GM13977 (cell line): ENCODE measurements around the gene TMIE.

Experiments
- DNase-seq: peaks from one replicate; pipeline ENCODE4 v3.0.0; 2012; ENCODE audit warnings: low spot score
- CTCF ChIP-seq: IDR thresholded peaks from 2 replicates; pipeline ENCODE4 v1.5.1; 2012; ENCODE audit warnings: mild to moderate bottlenecking, control low read depth; ENCODE audit not compliant: insufficient read depth; ENCODE audit errors: extremely low read depth, missing control alignments
- in situ Hi-C: fragments of 300-500 bp; cut with MboI; formaldehyde crosslinking; loops from one replicate; pipeline ENCODE4 v1.12.0; 2022; ENCODE audit warnings: low sequenced_read_pairs, low pct_unique_long_range_greater_than_20kb, mixed read lengths, inconsistent platforms; ENCODE audit not compliant: unreplicated experiment

TMIE gene

GRCh38 chr3:46677411-46677726 is 23.8 kb upstream of the TMIE start:
- in situ Hi-C loops: no loop called here
- DNase-seq: no peak
- no peak for TF ChIP-seq CTCF

- TF ChIP-seq CTCF: no peak
- no peak for DNase-seq
- in situ Hi-C loops: no loop called here
Measured at GRCh38 chr3:46678280-46678679, 22.9 kb upstream of the TMIE start.

GRCh38 chr3:46679681-46680080 is 21.5 kb upstream of the TMIE start:
- no peak for TF ChIP-seq CTCF
- in situ Hi-C loops: no loop called here
- DNase-seq: no peak

DNA sequence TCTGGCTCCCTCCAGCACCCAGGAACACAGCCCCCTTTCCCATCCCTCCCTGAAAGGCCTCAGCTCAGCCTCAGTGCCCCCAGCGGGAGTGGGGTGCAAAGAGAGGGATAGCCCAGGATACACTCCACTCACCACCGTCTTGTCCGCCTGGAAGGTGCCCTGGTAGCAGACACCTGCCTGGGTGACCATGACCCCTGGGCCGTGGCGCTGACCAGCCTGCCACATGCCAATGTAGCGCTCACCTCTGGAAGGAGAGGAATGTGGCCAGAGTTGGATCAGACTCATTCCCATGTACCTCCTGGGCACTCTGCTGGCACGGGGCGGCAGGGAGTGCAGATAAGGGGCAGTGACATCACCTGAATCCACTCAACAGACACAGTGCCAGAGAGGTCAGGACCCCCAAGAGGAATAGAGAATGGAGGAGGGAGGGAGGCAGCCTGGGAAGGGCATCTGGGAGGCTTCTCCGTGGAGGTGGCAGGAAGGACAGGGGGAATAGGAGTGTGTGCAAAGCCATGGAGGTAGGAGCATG is 20.8 kb upstream of the TMIE start:
- in situ Hi-C loops: no loop called here
- no peak for DNase-seq
- no peak for TF ChIP-seq CTCF

DNA sequence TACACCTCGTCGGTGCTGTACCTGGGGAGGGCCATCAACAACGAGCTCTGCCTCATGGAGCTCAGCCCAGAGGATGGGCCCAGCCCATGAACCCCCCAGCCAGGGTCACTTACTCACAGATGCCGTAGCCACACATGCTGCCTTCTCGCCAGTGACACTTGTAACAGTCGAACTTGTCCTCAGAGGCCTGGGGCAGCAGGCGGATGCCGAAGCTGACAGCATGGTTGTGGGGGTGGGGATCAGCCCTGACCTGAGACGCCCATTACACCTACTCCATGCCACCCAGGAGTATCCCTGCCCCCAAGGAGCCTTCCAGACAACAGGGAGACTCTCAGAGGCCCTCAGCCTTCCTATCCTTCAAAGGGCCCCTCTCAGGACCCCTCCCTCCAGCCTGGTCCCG is 19.8 kb upstream of the TMIE start:
- in situ Hi-C loops: no loop called here
- DNase-seq: no peak
- no peak for TF ChIP-seq CTCF

DNA sequence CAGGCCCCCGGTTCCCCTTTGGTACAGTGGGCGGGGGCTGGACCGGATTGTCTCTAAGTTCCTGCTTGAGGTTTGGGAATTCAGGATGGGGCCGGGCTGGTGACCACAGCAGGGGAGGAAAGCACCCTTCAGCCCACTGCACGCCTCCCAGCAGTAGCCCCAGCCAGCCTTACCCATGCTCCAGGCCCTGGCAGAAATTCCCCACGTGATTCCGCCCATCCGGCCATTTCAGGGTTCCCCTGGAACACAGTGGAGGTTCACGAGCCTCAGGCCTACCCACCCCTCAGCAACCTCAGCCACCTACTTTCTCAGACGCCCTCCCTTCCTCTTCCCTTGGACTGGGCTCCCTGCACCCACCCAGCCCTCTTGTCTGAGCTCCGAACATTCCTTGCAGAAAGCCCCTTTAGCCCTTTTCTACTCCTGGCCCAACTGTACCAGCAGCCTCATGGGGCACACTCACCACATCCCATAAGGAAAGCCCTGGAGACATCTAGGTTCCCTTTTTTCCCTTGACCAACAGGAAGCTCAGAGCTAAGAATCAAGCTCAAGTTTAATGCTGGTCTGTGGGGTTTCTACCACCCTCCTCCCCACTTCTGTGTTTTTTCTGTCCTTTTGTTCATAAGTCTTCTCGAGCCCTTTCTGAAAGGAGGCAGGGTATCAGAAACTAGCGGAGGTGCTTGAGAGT is 19.2 kb upstream of the TMIE start:
- in situ Hi-C loops: no loop called here
- no peak for DNase-seq
- TF ChIP-seq CTCF: no peak

- no peak for DNase-seq
- in situ Hi-C loops: no loop called here
- TF ChIP-seq CTCF: no peak
Measured at GRCh38 chr3:46682974-46683373, 18.2 kb upstream of the TMIE start.
